Nephron progenitor cell (in vitro differentiated cells): ENCODE results near the gene FOXM1.

ENCODE experiments used
- DNase-seq: peaks from one replicate; pipeline ENCODE4 v3.0.0; 2021
- H3K27ac Mint-ChIP-seq: 2 replicates; pipeline ENCODE4 v1.8.0; 2021; ENCODE audit warnings: mild to moderate bottlenecking, moderate library complexity, mixed read lengths
- H3K27me3 Mint-ChIP-seq: 2 replicates; pipeline ENCODE4 v1.8.0; 2021; ENCODE audit warnings: mild to moderate bottlenecking, low read depth, mixed read lengths; ENCODE audit not compliant: poor library complexity
- H3K36me3 Mint-ChIP-seq: 2 replicates; pipeline ENCODE4 v1.8.0; 2021; ENCODE audit warnings: low read depth, mixed read lengths
- H3K4me1 Mint-ChIP-seq: 2 replicates; pipeline ENCODE4 v1.8.0; 2021; ENCODE audit warnings: mixed read lengths
- H3K4me3 Mint-ChIP-seq: 2 replicates; pipeline ENCODE4 v1.8.0; 2021; ENCODE audit warnings: mild to moderate bottlenecking, moderate library complexity, mixed read lengths
- H3K9me3 Mint-ChIP-seq: 2 replicates; pipeline ENCODE4 v1.8.0; 2021; ENCODE audit warnings: mild to moderate bottlenecking, moderate library complexity, mixed read lengths
- CTCF ChIP-seq: fragments of 200-600 bp; sonication (generic); IDR thresholded peaks from 2 replicates; pipeline ENCODE4 v1.5.0; 2021; ENCODE audit warnings: antibody characterized with exemption

Gene FOXM1

GRCh38 chr12:2919249-2919648 is 42.3 kb upstream of the FOXM1 start:
- DNase-seq, result no peak
- H3K27ac Mint-ChIP-seq, result no peak overlapping the region
- peaks cover 78% of the 10 kb centered on the region for H3K36me3 Mint-ChIP-seq
- peaks cover 3% of the 10 kb centered on the region for H3K27me3 Mint-ChIP-seq
- no peaks in the 10 kb centered on the region for H3K9me3 Mint-ChIP-seq
- H3K4me3 Mint-ChIP-seq, result no peak overlapping the region
- no peak for TF ChIP-seq CTCF
- no peaks in the 10 kb centered on the region for H3K4me1 Mint-ChIP-seq

GRCh38 chr12:2912216-2912575 is 35.2 kb upstream of the FOXM1 start:
- no peak for TF ChIP-seq CTCF
- no peak for DNase-seq
- Mint-ChIP-seq H3K9me3 (no peaks in the 10 kb centered on the region), H3K4me3 (no peak overlapping the region), H3K36me3 (peaks cover 66% of the 10 kb centered on the region), H3K27me3 (no peaks in the 10 kb centered on the region), H3K27ac (no peak overlapping the region), H3K4me1 (no peaks in the 10 kb centered on the region)

- H3K27ac Mint-ChIP-seq, result no peak overlapping the region
- no peak for TF ChIP-seq CTCF
Measured at GRCh38 chr12:2904260-2904659, 27.3 kb upstream of the FOXM1 start.

GRCh38 chr12:2902272-2902880 is 25.4 kb upstream of the FOXM1 start:
- Mint-ChIP-seq H3K36me3 (peaks cover 11% of the 10 kb centered on the region), H3K4me3 (no peak overlapping the region), H3K27me3 (no peaks in the 10 kb centered on the region), H3K4me1 (peaks cover 6% of the 10 kb centered on the region), H3K27ac (no peak overlapping the region), H3K9me3 (no peaks in the 10 kb centered on the region)
- no peak for DNase-seq
- no peak for TF ChIP-seq CTCF

More at GRCh38 chr12:2904260-2904659, 27.3 kb upstream of the FOXM1 start:
- peaks cover 6% of the 10 kb centered on the region for H3K4me1 Mint-ChIP-seq
- no peaks in the 10 kb centered on the region for H3K9me3 Mint-ChIP-seq
- H3K36me3 Mint-ChIP-seq, result peaks cover 7% of the 10 kb centered on the region
- H3K4me3 Mint-ChIP-seq, result no peak overlapping the region
- DNase-seq, result no peak
- no peaks in the 10 kb centered on the region for H3K27me3 Mint-ChIP-seq

GRCh38 chr12:2900642-2901041 is 23.7 kb upstream of the FOXM1 start:
- no peak overlapping the region for H3K27ac Mint-ChIP-seq
- no peaks in the 10 kb centered on the region for H3K9me3 Mint-ChIP-seq
- H3K27me3 Mint-ChIP-seq, result no peaks in the 10 kb centered on the region
- H3K36me3 Mint-ChIP-seq, result peaks cover 11% of the 10 kb centered on the region
- peaks cover 6% of the 10 kb centered on the region for H3K4me1 Mint-ChIP-seq
- no peak for TF ChIP-seq CTCF
- DNase-seq, result no peak
- H3K4me3 Mint-ChIP-seq, result no peak overlapping the region

- H3K4me1 Mint-ChIP-seq, result peaks cover 17% of the 10 kb centered on the region
- no peak for DNase-seq
Measured at GRCh38 chr12:2897418-2897817, 20.4 kb upstream of the FOXM1 start.

More at GRCh38 chr12:2897418-2897817, 20.4 kb upstream of the FOXM1 start:
- Mint-ChIP-seq H3K9me3 (no peaks in the 10 kb centered on the region), H3K27me3 (no peaks in the 10 kb centered on the region), H3K27ac (no peak overlapping the region), H3K4me3 (no peak overlapping the region), H3K36me3 (peaks cover 11% of the 10 kb centered on the region)
- TF ChIP-seq CTCF, result no peak
